Naive thymus-derived CD4-positive, alpha-beta T cell (primary cell): Measurements from ENCODE around the gene AUP1. TPM values are rescaled to one million over a fixed set of nuclear protein-coding genes. Genes with fewer than 3 reads are reported as not detected.
"Not testable (repeated sequence)": the region's sequence is repeated elsewhere in the genome, so short reads cannot be mapped to it uniquely, and the experiment has no call there.

ENCODE experiments used
- ATAC-seq: fragments of 150-1000 bp; cut with Tn5 transposase; 2 replicates; pipeline ENCODE4 v1.10.0; 2021; ENCODE audit warnings: mild to moderate bottlenecking, moderate library complexity
- CTCF ChIA-PET: fragments of 350-600 bp; sonication (Branson Sonifier 250); formaldehyde crosslinking; loops from one replicate; lab custom pipeline; 2021; ENCODE audit warnings: antibody characterized with exemption; lab: Charles Lee
- POLR2A ChIA-PET: fragments of 350-600 bp; sonication (Branson Sonifier 250); formaldehyde crosslinking; loops from one replicate; lab custom pipeline; 2021; ENCODE audit warnings: antibody characterized with exemption, inconsistent platforms; lab: Charles Lee
- DNase-seq, 9 donors: peaks; one replicate each; pipeline versions ENCODE4 v3.0.0 to v3.0.0-alpha.2; 2020 to 2022; ENCODE audit warnings: mixed read lengths in 1 of 9
- H3K27ac ChIP-seq: one replicate; pipeline ENCODE4 v1.7.0; 2013; ENCODE audit warnings: mild to moderate bottlenecking, low read depth, low read length, moderate library complexity
- H3K27me3 ChIP-seq, 2 donors: one replicate each; pipeline ENCODE4 v1.7.0; 2013; ENCODE audit warnings: low read length in 2 of 2, mild to moderate bottlenecking in 2 of 2, moderate library complexity in 2 of 2; ENCODE audit not compliant: control insufficient read depth in 2 of 2, insufficient read depth in 2 of 2
- H3K36me3 ChIP-seq, 3 experiments: 1 replicate in 2 of 3; 2 replicates in 1 of 3; pipeline ENCODE4 v1.7.0; 2013; ENCODE audit warnings: low read length in 3 of 3, mild to moderate bottlenecking in 3 of 3, moderate library complexity in 1 of 3; ENCODE audit not compliant: insufficient read depth in 3 of 3, control insufficient read depth in 2 of 3
- H3K4me1 ChIP-seq, 2 donors: one replicate each; pipeline ENCODE4 v1.7.0; 2013; ENCODE audit warnings: low read length in 2 of 2, mild to moderate bottlenecking in 2 of 2, moderate library complexity in 1 of 2; ENCODE audit not compliant: control insufficient read depth in 2 of 2, insufficient read depth in 2 of 2
- H3K4me3 ChIP-seq: 2 replicates; pipeline ENCODE4 v1.7.0; 2013; ENCODE audit warnings: mild to moderate bottlenecking, low read length
- H3K9me3 ChIP-seq, 3 experiments: 1 replicate in 2 of 3; 2 replicates in 1 of 3; pipeline ENCODE4 v1.7.0; 2013; ENCODE audit warnings: low read length in 3 of 3; ENCODE audit not compliant: control insufficient read depth in 2 of 3
- H3K27ac Mint-ChIP-seq, 9 donors: one replicate each; pipeline ENCODE4 v1.8.0; 2020 to 2022; ENCODE audit warnings: mixed read lengths in 9 of 9, mild to moderate bottlenecking in 8 of 9, moderate library complexity in 5 of 9, inconsistent platforms in 2 of 9
- H3K27me3 Mint-ChIP-seq, 5 donors: one replicate each; pipeline ENCODE4 v1.8.0; 2021 to 2022; ENCODE audit warnings: mixed read lengths in 5 of 5, mild to moderate bottlenecking in 1 of 5
- H3K36me3 Mint-ChIP-seq, 5 donors: one replicate each; pipeline ENCODE4 v1.8.0; 2020 to 2022; ENCODE audit warnings: mixed read lengths in 5 of 5, mild to moderate bottlenecking in 3 of 5, inconsistent platforms in 1 of 5
- H3K4me1 Mint-ChIP-seq, 7 donors: one replicate each; pipeline ENCODE4 v1.8.0; 2020 to 2022; ENCODE audit warnings: mixed read lengths in 7 of 7, mild to moderate bottlenecking in 3 of 7, inconsistent platforms in 1 of 7
- H3K4me3 Mint-ChIP-seq, 10 donors: one replicate each; pipeline ENCODE4 v1.8.0; 2020 to 2022; ENCODE audit warnings: mild to moderate bottlenecking in 10 of 10, mixed read lengths in 10 of 10, moderate library complexity in 6 of 10, inconsistent platforms in 2 of 10
- H3K9me3 Mint-ChIP-seq, 11 donors: one replicate each; pipeline ENCODE4 v1.8.0; 2020 to 2022; ENCODE audit warnings: mixed read lengths in 11 of 11, mild to moderate bottlenecking in 4 of 11, inconsistent platforms in 1 of 11, moderate library complexity in 1 of 11
- intact Hi-C, 2 donors: fragments of 100-400 bp; cut with micrococcal nuclease; formaldehyde crosslinking; loops; one replicate each; pipeline ENCODE4 v1.15.1; 2023
- polyA plus RNA-seq, 2 donors: library from polyadenylated mRNA; unstranded; fragments of 300-500 nt; fragmentation: Illumina TruSeq; gene quantifications; one replicate each; pipeline ENCODE4 v1.2.3, GENCODE V29; 2021
- total RNA-seq, 6 experiments: library from RNA in 5 of 6; stranded (reverse) in 5 of 6; gene quantifications; 1 replicate in 5 of 6; 2 replicates in 1 of 6; pipeline ENCODE4 v1.2.3 and lab custom pipeline; 2021 to 2026

AUP1 gene
- total and polyA plus RNA-seq, 7 experiments from 2014 or later, result 69.7 to 160 (median 139) TPM

DNA sequence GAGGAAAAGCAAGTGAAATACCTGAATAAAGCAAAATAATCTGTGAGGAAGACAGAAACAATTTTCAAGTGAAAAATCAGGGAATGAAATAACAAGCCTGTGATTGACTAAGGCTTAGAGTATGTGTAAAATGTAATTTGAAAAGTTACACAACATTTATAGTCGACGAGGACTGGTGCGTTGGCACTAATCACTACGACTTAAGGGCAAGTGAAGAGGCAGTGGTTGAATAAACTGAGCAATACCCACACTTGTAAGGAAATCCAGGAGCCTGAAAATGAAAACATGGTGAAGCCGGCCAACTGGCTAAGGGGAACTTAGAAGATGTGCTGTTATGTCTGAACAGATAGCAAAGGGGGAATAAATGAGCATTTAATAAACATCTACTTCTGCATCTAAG is 38.4 kb upstream of the AUP1 start:
- H3K27me3 Mint-ChIP-seq, result peaks cover 0 to 12% (median 10%) of the 10 kb centered on the region in 5 donors
- no peak for ATAC-seq
- ChIA-PET POLR2A (interaction anchor here (0.9 kb wide), 1 partner anchor 10 kb away, joined by 4 read pairs; no protein-coding TSS in a partner anchor), CTCF (no interaction called here)
- Histone ChIP-seq H3K27ac (no peak overlapping the region), H3K27me3 (no peaks in the 10 kb centered on the region), H3K9me3 (no peaks in the 10 kb centered on the region), H3K36me3 (no peaks in the 10 kb centered on the region), H3K4me3 (no peak overlapping the region), H3K4me1 (no peaks in the 10 kb centered on the region)
- H3K9me3 Mint-ChIP-seq, result no peaks in the 10 kb centered on the region
- H3K27ac Mint-ChIP-seq, result peak overlapping the region in 1 of 9 donors; percentile 16
- H3K36me3 Mint-ChIP-seq, result peaks cover 0 to 5% (median 0%) of the 10 kb centered on the region in 5 donors
- no peak overlapping the region for H3K4me3 Mint-ChIP-seq
- DNase-seq, result no peak
- peaks cover 0 to 33% (median 0%) of the 10 kb centered on the region in 7 donors for H3K4me1 Mint-ChIP-seq
- intact Hi-C loops, result no loop called here

GRCh38 chr2:74566754-74567085 is 37.2 kb upstream of the AUP1 start:
- H3K36me3 ChIP-seq, result no peaks in the 10 kb centered on the region
- H3K4me3 Mint-ChIP-seq, result peak overlapping the region in 1 of 10 donors; percentile 4
- H3K27ac Mint-ChIP-seq, result peak overlapping the region in 1 of 9 donors; percentile 64
- DNase-seq, result no peak
- CTCF ChIA-PET, result interaction anchor here (0.7 kb wide), 1 partner anchor 24 kb away, joined by 3 read pairs; no protein-coding TSS in a partner anchor
- no peaks in the 10 kb centered on the region for H3K27me3 ChIP-seq
- intact Hi-C loops, result no loop called here
- H3K27me3 Mint-ChIP-seq, result peaks cover 0 to 22% (median 16%) of the 10 kb centered on the region in 5 donors
- no peak overlapping the region for H3K4me3 ChIP-seq
- H3K27ac ChIP-seq, result no peak overlapping the region
- peaks cover 0 to 5% (median 0%) of the 10 kb centered on the region in 5 donors for H3K36me3 Mint-ChIP-seq
- no peaks in the 10 kb centered on the region for H3K9me3 Mint-ChIP-seq
- H3K4me1 Mint-ChIP-seq, result peaks cover 0 to 44% (median 0%) of the 10 kb centered on the region in 7 donors
- no peaks in the 10 kb centered on the region for H3K4me1 ChIP-seq
- POLR2A ChIA-PET, result interaction anchor here (1.2 kb wide), 1 partner anchor 11 kb away, joined by 3 read pairs; no protein-coding TSS in a partner anchor
- no peak for ATAC-seq
- no peaks in the 10 kb centered on the region for H3K9me3 ChIP-seq

DNA sequence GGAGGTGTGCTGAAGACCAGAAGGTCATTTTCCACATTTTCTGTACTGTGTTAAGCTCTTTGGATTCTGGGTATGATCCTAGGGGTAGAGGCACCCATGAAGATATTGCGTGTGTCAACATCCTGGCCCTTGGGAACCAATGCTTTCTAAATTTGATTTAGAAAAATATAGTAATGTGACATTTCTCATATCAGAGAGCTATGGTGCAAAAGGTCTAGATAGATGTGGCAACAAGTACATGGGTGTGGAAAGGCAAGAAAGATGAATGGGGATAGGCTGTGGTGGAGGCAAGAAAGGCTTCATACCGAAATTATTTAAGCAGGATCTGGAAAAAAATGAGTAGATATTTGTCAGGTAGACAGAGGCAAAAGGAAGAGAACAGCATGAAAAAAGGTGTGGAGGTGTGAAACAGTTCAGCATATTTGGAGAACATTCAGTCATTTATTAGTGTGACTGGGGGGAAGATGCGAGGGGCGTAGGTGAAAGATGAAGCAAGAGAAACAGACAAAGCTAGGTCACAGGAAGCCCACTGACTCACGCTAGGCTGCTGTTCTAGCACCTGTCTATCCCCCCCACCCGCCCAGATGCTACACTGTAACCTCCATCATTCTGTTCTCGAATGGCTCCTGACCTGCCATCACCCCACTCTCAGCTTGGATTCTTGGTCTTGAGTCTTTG is 36.7 kb upstream of the AUP1 start:
- Mint-ChIP-seq H3K27ac (peak overlapping the region in 2 of 9 donors; percentile 9 to 64), H3K4me3 (no peak overlapping the region), H3K9me3 (no peaks in the 10 kb centered on the region), H3K27me3 (peaks cover 0 to 25% (median 16%) of the 10 kb centered on the region in 5 donors), H3K4me1 (peaks cover 0 to 49% (median 0%) of the 10 kb centered on the region in 7 donors), H3K36me3 (peaks cover 0 to 5% (median 0%) of the 10 kb centered on the region in 5 donors)
- H3K27me3 ChIP-seq, result no peaks in the 10 kb centered on the region
- ChIA-PET POLR2A (interaction anchor here (0.7 to 1.2 kb wide), 2 partner anchors 9 to 11 kb away, joined by 3 read pairs; no protein-coding TSS in a partner anchor), CTCF (no interaction called here)
- H3K4me1 ChIP-seq, result no peaks in the 10 kb centered on the region
- DNase-seq, result no peak
- H3K27ac ChIP-seq, result no peak overlapping the region
- ATAC-seq, result no peak
- H3K9me3 ChIP-seq, result no peaks in the 10 kb centered on the region
- H3K4me3 ChIP-seq, result no peak overlapping the region
- intact Hi-C loops, result no loop called here
- H3K36me3 ChIP-seq, result no peaks in the 10 kb centered on the region

DNA sequence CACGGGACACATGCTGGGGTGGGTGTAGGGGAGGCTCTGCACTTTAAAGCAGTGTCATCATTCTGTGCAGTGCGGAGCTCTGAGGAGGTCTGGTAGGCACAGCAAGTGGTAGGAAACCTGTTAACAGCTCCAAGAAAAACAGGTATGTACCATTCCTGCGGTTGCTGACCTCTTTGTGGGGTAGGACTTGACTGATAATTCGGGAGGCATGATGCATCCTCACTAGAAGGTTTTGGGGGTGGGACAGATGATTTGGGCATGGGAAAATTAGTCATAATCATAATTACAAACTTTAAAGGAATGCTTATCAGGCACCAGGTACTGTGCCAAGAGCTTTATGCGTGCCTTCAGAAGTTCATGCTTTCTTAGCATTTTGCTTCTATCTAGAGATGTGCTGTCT is 34.7 kb upstream of the AUP1 start:
- H3K27me3 Mint-ChIP-seq, result peaks cover 0 to 25% (median 22%) of the 10 kb centered on the region in 5 donors
- H3K4me1 Mint-ChIP-seq, result peaks cover 0 to 53% (median 0%) of the 10 kb centered on the region in 7 donors
- no peaks in the 10 kb centered on the region for H3K9me3 Mint-ChIP-seq
- H3K27ac Mint-ChIP-seq, result no peak overlapping the region
- CTCF ChIA-PET, result interaction anchor here (0.6 kb wide), 1 partner anchor 81 kb away, joined by 3 read pairs; no protein-coding TSS in a partner anchor
- intact Hi-C loops, result no loop called here
- no peak for ATAC-seq
- H3K4me3 ChIP-seq, result no peak overlapping the region
- H3K27me3 ChIP-seq, result no peaks in the 10 kb centered on the region
- POLR2A ChIA-PET, result no interaction called here
- DNase-seq, result no peak
- peaks cover 0 to 5% (median 0%) of the 10 kb centered on the region in 5 donors for H3K36me3 Mint-ChIP-seq
- no peaks in the 10 kb centered on the region for H3K36me3 ChIP-seq
- no peaks in the 10 kb centered on the region for H3K4me1 ChIP-seq
- no peak overlapping the region for H3K27ac ChIP-seq
- no peaks in the 10 kb centered on the region for H3K9me3 ChIP-seq
- H3K4me3 Mint-ChIP-seq, result no peak overlapping the region

- Mint-ChIP-seq H3K4me1 (peaks cover 0 to 48% (median 0%) of the 10 kb centered on the region in 7 donors), H3K36me3 (peaks cover 0 to 2% (median 0%) of the 10 kb centered on the region in 5 donors), H3K4me3 (no peak overlapping the region), H3K9me3 (no peaks in the 10 kb centered on the region), H3K27ac (peak overlapping the region in 3 of 9 donors; percentile 32 to 74 (median 54)), H3K27me3 (peaks cover 0 to 19% (median 13%) of the 10 kb centered on the region in 5 donors)
- Histone ChIP-seq H3K36me3 (no peaks in the 10 kb centered on the region), H3K4me1 (no peaks in the 10 kb centered on the region), H3K4me3 (no peak overlapping the region), H3K9me3 (no peaks in the 10 kb centered on the region), H3K27me3 (no peaks in the 10 kb centered on the region), H3K27ac (no peak overlapping the region)
- POLR2A ChIA-PET, result no interaction called here
- no peak for ATAC-seq
- DNase-seq, result no peak
- intact Hi-C loops, result no loop called here
- CTCF ChIA-PET, result no interaction called here
Observed at GRCh38 chr2:74562126-74562775, 32.7 kb upstream of the AUP1 start.

GRCh38 chr2:74561022-74561421 is 31.5 kb upstream of the AUP1 start:
- H3K4me3 ChIP-seq, H3K4me3 Mint-ChIP-seq, ATAC-seq, H3K9me3 Mint-ChIP-seq, H3K27ac ChIP-seq, H3K36me3 ChIP-seq, H3K27me3 ChIP-seq, CTCF ChIA-PET, H3K9me3 ChIP-seq, intact Hi-C loops, H3K4me1 ChIP-seq, DNase-seq, H3K27ac Mint-ChIP-seq, POLR2A ChIA-PET, H3K36me3 Mint-ChIP-seq: not testable (repeated sequence)
- Mint-ChIP-seq H3K4me1 (peaks cover 0 to 50% (median 4%) of the 10 kb centered on the region in 7 donors), H3K27me3 (peaks cover 0 to 19% (median 13%) of the 10 kb centered on the region in 5 donors)
